ENCODE results near the gene ECE2.
"Not testable (repeated sequence)": the region's sequence is repeated elsewhere in the genome, so short reads cannot be mapped to it uniquely, and the experiment has no call there.

The ECE2 gene

GRCh38 chr3:184336547-184337398 lies 61.0 kb downstream of the ECE2 start:
- DNase-seq (ENCODE audit: low read depth in 2 of 2) = no peak

- DNase-seq (ENCODE audit: low read depth in 2 of 2) = no peak
These were observed 61.5 kb downstream of the ECE2 start, which contains the start of gene FAM131A for GRCh38 chr3:184337399-184337714. FAM131A (plus strand) TSS chr3:184337600; CDS start chr3:184337631, 31 bp downstream.

- no peak for DNase-seq (ENCODE audit: low read depth in 2 of 2)
These were observed 62.2 kb downstream of the ECE2 start for GRCh38 chr3:184337981-184338380.

GRCh38 chr3:184338511-184338945 lies 62.7 kb downstream of the ECE2 start:
- no peak for DNase-seq (ENCODE audit: low read depth in 2 of 2)

- no peak for DNase-seq (ENCODE audit: low read depth in 2 of 2)
These were observed 63.2 kb downstream of the ECE2 start for GRCh38 chr3:184339001-184339400.

- DNase-seq (ENCODE audit: low read depth in 2 of 2) = not testable (repeated sequence)
These were observed 63.8 kb downstream of the ECE2 start for GRCh38 chr3:184339451-184340135.

GRCh38 chr3:184341925-184342324 lies 66.1 kb downstream of the ECE2 start:
- no peak for DNase-seq (ENCODE audit: low read depth in 2 of 2)

Data from stimulated activated CD8-positive, alpha-beta memory T cell treated with anti-CD3 and anti-CD28 coated beads, Interleukin-7, amount 100 ng/mL, for 4 hours (primary cell).